GM20000 (cell line): ENCODE measurements around the gene ZCRB1.

ENCODE experiments used
- DNase-seq: peaks from one replicate; pipeline ENCODE4 v3.0.0; 2012; ENCODE audit warnings: low spot score
- CTCF ChIP-seq: IDR thresholded peaks from 2 replicates; pipeline ENCODE4 v1.5.1; 2012; ENCODE audit warnings: mild to moderate bottlenecking, control low read depth; ENCODE audit errors: extremely low read depth, missing control alignments

Gene ZCRB1

GRCh38 chr12:42299392-42300308, 26.2 kb downstream of the ZCRB1 start:
- DNase-seq = peak; percentile 55
- TF ChIP-seq CTCF = no peak

GRCh38 chr12:42298887-42299286, 27.0 kb downstream of the ZCRB1 start:
- TF ChIP-seq CTCF = no peak
- no peak for DNase-seq

DNA sequence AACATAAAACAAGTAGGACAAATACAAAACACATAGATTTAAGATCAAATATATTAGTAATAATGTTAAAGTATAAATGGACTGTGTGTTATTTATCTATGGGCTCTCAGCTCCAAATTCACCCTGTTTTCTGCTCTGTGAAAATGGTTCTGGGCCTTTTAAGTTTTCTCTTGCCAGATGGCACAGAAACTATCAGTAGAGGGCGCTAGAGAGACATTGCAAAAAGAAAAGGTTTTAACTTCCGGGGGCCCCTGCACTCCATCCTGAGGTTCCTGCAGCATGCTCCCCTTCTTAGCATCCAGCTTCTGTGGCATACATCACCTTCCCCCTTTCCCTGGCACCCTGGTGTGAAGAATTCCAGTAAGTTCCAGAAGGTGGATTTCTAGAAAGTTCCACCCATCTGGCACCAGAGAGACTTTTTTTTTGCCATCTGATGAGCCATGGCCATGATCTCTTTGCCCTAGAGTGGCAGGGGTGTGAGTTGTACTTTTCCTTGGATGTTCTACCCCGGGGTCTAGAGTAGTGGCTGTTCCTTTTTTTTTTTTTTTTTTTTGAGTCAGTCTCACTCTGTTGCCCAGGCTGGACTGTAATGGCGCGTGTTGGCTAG, 29.3 kb downstream of the ZCRB1 start:
- DNase-seq = no peak
- peak; percentile 21 for TF ChIP-seq CTCF

DNA sequence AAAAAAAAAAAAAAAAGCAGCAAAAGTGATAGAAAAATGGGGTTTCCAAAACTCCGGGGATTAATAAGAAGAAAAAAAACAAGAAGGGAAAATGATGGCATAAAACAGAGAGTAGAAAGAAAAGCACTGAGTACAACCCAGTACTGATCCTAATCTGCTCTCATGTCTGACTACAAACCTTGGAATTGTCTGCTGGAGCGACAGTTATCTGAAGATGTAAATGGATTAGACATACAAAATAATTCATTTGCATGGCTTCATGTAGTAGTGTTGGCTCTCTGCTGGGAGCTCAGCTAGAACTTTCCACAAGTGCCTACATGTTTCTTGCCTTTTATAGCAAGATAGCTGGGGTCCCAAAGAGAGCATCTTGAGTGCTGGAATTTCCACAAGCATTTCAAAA, 34.2 kb downstream of the ZCRB1 start:
- no peak for TF ChIP-seq CTCF
- DNase-seq = no peak

GRCh38 chr12:42288544-42288943, 37.4 kb downstream of the ZCRB1 start:
- no peak for TF ChIP-seq CTCF
- DNase-seq = no peak

- no peak for TF ChIP-seq CTCF
- no peak for DNase-seq
Observed at GRCh38 chr12:42286741-42287140, 39.2 kb downstream of the ZCRB1 start.

DNA sequence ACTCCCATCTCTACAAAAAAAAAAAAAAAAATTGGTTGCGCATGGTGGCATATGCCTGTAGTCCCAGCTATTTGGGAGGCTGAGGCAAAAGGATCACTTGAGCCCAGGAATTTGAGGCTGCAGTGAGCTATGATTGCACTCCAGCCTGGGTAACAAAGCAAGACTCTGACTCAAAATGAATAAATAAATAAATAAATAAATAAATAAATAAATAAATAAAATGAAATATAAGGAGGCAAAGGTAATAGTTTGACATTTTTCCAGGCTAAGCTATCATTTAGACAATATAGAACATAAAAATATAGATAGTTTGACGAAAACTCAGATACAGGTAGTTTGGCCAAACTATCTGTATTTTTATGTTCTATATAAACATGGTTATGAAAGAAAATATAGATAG, 40.5 kb downstream of the ZCRB1 start:
- no peak for DNase-seq
- TF ChIP-seq CTCF = no peak
